Natural killer cell (primary cell): ENCODE measurements around the gene GAMT. TPM values are rescaled to one million over a fixed set of nuclear protein-coding genes. Genes with fewer than 3 reads are reported as not detected.

ENCODE experiments used
- ATAC-seq, 3 donors: fragments of 150-1000 bp in 2 of 3; fragments of 200-7000 bp in 1 of 3; cut with Tn5 transposase; 1 replicate in 1 of 3; 2 replicates in 2 of 3; pipeline ENCODE4 v1.10.0; 2021; ENCODE audit warnings: mild to moderate bottlenecking in 2 of 3, moderate library complexity in 2 of 3
- DNase-seq, 2 donors: peaks; one replicate each; pipeline versions ENCODE4 v3.0.0 to v3.0.0-alpha.2; 2013 to 2021; ENCODE audit warnings: mixed read lengths in 1 of 2
- H3K27ac ChIP-seq: one replicate; pipeline ENCODE4 v1.5.1; 2013; ENCODE audit warnings: mild to moderate bottlenecking, low read length
- H3K27me3 ChIP-seq: one replicate; pipeline ENCODE4 v1.6.1; 2013; ENCODE audit warnings: low read length; ENCODE audit not compliant: control insufficient read depth, insufficient read depth
- H3K36me3 ChIP-seq: one replicate; pipeline ENCODE4 v1.6.1; 2013; ENCODE audit warnings: low read length; ENCODE audit not compliant: control insufficient read depth, insufficient read depth
- H3K4me1 ChIP-seq: one replicate; pipeline ENCODE4 v1.6.1; 2013; ENCODE audit warnings: low read length; ENCODE audit not compliant: control insufficient read depth, insufficient read depth
- H3K4me3 ChIP-seq: one replicate; pipeline ENCODE4 v1.5.1; 2013; ENCODE audit warnings: low read length
- H3K9me3 ChIP-seq: one replicate; pipeline ENCODE4 v1.6.1; 2013; ENCODE audit warnings: low read length; ENCODE audit not compliant: control insufficient read depth, insufficient read depth
- H3K27ac Mint-ChIP-seq, 2 donors: one replicate each; pipeline ENCODE4 v1.8.0; 2022; ENCODE audit warnings: mild to moderate bottlenecking in 2 of 2, mixed read lengths in 2 of 2, moderate library complexity in 1 of 2
- H3K27me3 Mint-ChIP-seq, 2 donors: one replicate each; pipeline ENCODE4 v1.8.0; 2022; ENCODE audit warnings: low read depth in 2 of 2, mixed read lengths in 2 of 2
- H3K36me3 Mint-ChIP-seq: one replicate; pipeline ENCODE4 v1.8.0; 2022; ENCODE audit warnings: mixed read lengths
- H3K4me1 Mint-ChIP-seq, 2 donors: one replicate each; pipeline ENCODE4 v1.8.0; 2022; ENCODE audit warnings: mixed read lengths in 2 of 2
- H3K4me3 Mint-ChIP-seq: one replicate; pipeline ENCODE4 v1.8.0; 2022; ENCODE audit warnings: mild to moderate bottlenecking, moderate library complexity, mixed read lengths
- H3K9me3 Mint-ChIP-seq, 2 donors: one replicate each; pipeline ENCODE4 v1.8.0; 2022; ENCODE audit warnings: mixed read lengths in 2 of 2
- CTCF ChIP-seq: fragments of 200-600 bp; IDR thresholded peaks from one replicate; pipeline ENCODE4 v1.8.0; 2022; ENCODE audit warnings: antibody characterized with exemption
- WGBS: methylation state at CpG from one replicate; pipeline ENCODE4 v1.1.7; 2013; ENCODE audit warnings: missing lambda C conversion rate; ENCODE audit not compliant: insufficient coverage; 5-methylcytosine and 5-hydroxymethylcytosine counted together
- intact Hi-C: fragments of 100-400 bp; cut with micrococcal nuclease; formaldehyde crosslinking; loops from one replicate; pipeline ENCODE4 v1.14.2; 2022
- total RNA-seq, 4 donors: library from RNA; stranded (reverse); fragments of 120-200 nt in 1 of 4; gene quantifications; one replicate each; pipeline versions ENCODE4 v1.2.3 to v1.2.4, GENCODE V29; 2013 to 2022

Gene GAMT
- total RNA-seq, 3 donors from 2014 or later (not counting 1 experiment from before 2014, with no cell fraction given), result 5.1 to 7.5 (median 7.1) TPM

DNA sequence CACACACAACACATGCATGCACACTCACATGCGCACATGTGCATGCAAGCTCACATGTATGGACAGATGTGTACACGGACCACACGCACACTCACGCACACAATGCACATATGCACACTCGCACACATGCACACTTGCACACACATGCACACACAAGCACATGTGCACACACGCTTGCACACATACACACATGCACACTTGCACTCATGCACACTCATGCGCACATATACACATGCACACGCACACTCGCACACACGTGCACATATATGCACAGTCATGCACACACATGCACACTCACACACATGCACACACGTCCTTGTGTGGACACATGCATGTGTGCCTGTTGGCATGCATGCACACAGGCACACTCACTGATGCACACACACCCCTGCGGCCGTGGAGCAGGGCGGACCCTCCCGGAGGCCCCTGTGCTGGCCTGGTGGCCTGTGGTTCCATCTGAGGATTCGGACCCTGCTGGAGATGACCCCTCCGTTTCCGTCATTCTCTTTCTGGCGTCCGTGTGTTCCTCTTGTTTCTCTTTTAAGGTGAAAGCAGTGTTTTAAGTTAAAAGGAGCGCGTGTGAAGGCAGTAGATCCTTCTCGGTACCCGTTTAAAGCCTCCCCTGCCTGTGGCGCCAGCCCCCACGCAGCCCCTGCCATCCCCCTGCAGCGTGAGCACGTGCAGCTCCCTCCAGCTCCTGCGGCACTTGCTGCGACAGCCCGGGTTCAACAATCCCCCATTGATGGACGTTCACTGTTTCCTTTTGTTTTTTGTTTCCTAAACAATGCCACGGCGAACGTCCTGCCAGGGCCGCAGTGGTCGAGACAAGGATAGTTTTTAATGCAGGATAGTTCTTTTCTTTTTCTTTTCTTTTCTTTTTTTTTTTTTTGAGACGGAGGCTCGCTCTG, 12.1 kb downstream of the GAMT start:
- no peaks in the 10 kb centered on the region for H3K9me3 ChIP-seq
- ATAC-seq (peak in 1 of 3 donors; percentile 21), DNase-seq (no peak)
- peaks cover 40% of the 10 kb centered on the region for H3K36me3 ChIP-seq
- Mint-ChIP-seq H3K4me3 (no peak overlapping the region), H3K27ac (no peak overlapping the region), H3K36me3 (no peaks in the 10 kb centered on the region), H3K4me1 (peaks cover 5 to 17% of the 10 kb centered on the region in 2 donors), H3K9me3 (no peaks in the 10 kb centered on the region), H3K27me3 (no peaks in the 10 kb centered on the region)
- no peak for TF ChIP-seq CTCF
- H3K4me1 ChIP-seq, result peaks cover 8% of the 10 kb centered on the region
- no peak overlapping the region for H3K27ac ChIP-seq
- no peaks in the 10 kb centered on the region for H3K27me3 ChIP-seq
- no peak overlapping the region for H3K4me3 ChIP-seq
- intact Hi-C loops, result no loop called here
- 96% methylated on average over 38 of the region's 39 CpGs for WGBS

DNA sequence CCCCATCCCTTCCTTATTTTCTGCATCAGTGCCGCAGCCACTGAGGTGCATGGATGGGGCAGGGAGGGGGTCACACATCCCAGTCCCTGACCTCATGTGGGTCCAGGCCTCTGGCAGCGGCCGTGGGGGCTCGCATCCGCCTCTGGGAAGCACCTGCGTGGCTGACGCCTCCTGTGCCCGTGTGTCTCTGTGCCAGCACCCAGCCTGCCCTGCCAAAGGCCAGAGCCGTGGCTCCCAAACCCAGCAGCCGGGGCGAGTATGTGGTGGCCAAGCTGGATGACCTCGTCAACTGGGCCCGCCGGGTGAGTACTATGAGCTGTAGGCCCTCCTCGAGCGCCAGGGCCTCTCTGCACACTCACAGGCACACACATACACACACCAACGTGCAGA, 12.7 kb downstream of the GAMT start:
- Histone ChIP-seq H3K9me3 (no peaks in the 10 kb centered on the region), H3K27me3 (no peaks in the 10 kb centered on the region), H3K36me3 (peaks cover 35% of the 10 kb centered on the region), H3K4me3 (no peak overlapping the region), H3K4me1 (peaks cover 11% of the 10 kb centered on the region), H3K27ac (no peak overlapping the region)
- peaks cover 0 to under 1% of the 10 kb centered on the region in 2 donors for H3K27me3 Mint-ChIP-seq
- no peaks in the 10 kb centered on the region for H3K36me3 Mint-ChIP-seq
- DNase-seq, result no peak
- WGBS, result 98% methylated on average over 17 of the region's 17 CpGs
- no peaks in the 10 kb centered on the region for H3K9me3 Mint-ChIP-seq
- intact Hi-C loops, result no loop called here
- no peak overlapping the region for H3K4me3 Mint-ChIP-seq
- peaks cover 7 to 21% of the 10 kb centered on the region in 2 donors for H3K4me1 Mint-ChIP-seq
- no peak for TF ChIP-seq CTCF
- H3K27ac Mint-ChIP-seq, result no peak overlapping the region
- ATAC-seq, result no peak

DNA sequence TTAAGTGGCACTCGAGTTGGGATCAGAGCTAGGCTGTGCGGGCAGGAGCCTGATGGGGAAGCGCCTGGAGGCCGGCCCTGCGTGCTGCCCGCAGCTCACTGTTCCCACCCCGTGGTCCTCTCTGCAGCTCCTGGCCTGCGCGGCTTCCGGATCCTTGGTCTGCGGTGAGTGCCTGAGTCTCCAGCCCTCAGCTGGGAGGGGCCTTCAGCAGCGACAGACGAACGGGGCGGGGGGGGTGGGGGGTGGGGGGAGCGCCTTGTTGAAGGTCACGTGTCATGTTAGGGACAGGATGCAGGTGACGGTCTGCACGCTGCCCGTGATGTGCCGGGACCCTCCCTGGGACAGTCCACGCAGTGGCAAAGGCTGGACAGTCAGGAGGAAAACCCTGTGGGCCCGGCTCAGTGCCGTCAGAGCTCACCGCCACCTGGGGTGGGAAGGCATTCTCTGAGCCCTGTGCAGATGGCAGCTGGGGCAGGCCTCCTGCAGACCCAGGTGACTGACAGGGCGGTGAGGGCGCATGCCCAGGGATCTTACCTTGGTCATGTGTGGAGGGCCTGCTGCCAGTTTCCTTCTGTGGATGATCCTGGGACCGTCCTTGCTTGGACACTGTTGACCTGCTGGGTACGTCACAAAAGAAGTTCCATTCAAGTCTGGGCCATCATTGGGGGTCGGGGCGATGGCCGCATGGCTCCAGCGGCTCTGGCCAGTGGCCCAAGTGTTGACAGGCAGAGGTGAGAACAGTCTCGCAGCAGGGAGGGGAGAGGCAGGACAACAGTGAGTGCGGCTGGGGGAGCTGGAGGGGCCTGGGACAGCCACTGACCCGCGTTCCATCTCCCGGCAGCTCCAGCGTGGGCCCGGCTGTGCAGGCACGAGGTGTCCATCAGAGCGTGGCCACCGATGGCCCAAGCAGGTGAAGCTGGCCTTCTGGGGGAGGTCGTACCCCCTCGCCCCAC, 13.4 kb downstream of the GAMT start:
- H3K4me3 Mint-ChIP-seq, result no peak overlapping the region
- H3K36me3 Mint-ChIP-seq, result no peaks in the 10 kb centered on the region

More for the DNA sequence above, 13.4 kb downstream of the GAMT start:
- no peaks in the 10 kb centered on the region for H3K9me3 Mint-ChIP-seq
- TF ChIP-seq CTCF, result no peak
- H3K4me3 ChIP-seq, result no peak overlapping the region
- peaks cover 14 to 28% of the 10 kb centered on the region in 2 donors for H3K4me1 Mint-ChIP-seq
- H3K4me1 ChIP-seq, result peaks cover 14% of the 10 kb centered on the region
- H3K27ac ChIP-seq, result no peak overlapping the region
- ATAC-seq (no peak), DNase-seq (no peak)
- 94% methylated on average over 39 of the region's 45 CpGs for WGBS
- H3K27me3 Mint-ChIP-seq, result peaks cover 4 to 6% of the 10 kb centered on the region in 2 donors
- no peaks in the 10 kb centered on the region for H3K27me3 ChIP-seq
- intact Hi-C loops, result no loop called here
- peaks cover 30% of the 10 kb centered on the region for H3K36me3 ChIP-seq
- H3K9me3 ChIP-seq, result no peaks in the 10 kb centered on the region
- no peak overlapping the region for H3K27ac Mint-ChIP-seq
